Neuronal stem cell (in vitro differentiated cells): ENCODE data around the gene NAP1L5. TPM values are rescaled to one million over a fixed set of nuclear protein-coding genes. Genes with fewer than 3 reads are reported as not detected.

ENCODE experiments used
- DNase-seq: peaks from one replicate; pipeline ENCODE4 v3.0.0-alpha.2; 2013; ENCODE audit warnings: low spot score
- H2AFZ ChIP-seq: one replicate; pipeline ENCODE4 v1.6.1; 2013; ENCODE audit warnings: mild to moderate bottlenecking, low read length, inconsistent platforms
- H2AK5ac ChIP-seq: 2 replicates; pipeline ENCODE4 v1.6.1; 2013; ENCODE audit warnings: low read depth, mild to moderate bottlenecking, inconsistent platforms, low read length, moderate library complexity, mixed read lengths
- H2BK120ac ChIP-seq: 2 replicates; pipeline ENCODE4 v1.6.1; 2013; ENCODE audit warnings: low read depth, mild to moderate bottlenecking, inconsistent platforms, low read length, moderate library complexity, mixed read lengths
- H2BK12ac ChIP-seq: one replicate; pipeline ENCODE4 v1.6.1; 2013; ENCODE audit warnings: low read length, inconsistent platforms
- H2BK15ac ChIP-seq: 2 replicates; pipeline ENCODE4 v1.6.1; 2013; ENCODE audit warnings: mild to moderate bottlenecking, low read length, inconsistent platforms, mixed read lengths
- H2BK5ac ChIP-seq: one replicate; pipeline ENCODE4 v1.6.1; 2013; ENCODE audit warnings: inconsistent platforms, mild to moderate bottlenecking, low read length, moderate library complexity
- H3K14ac ChIP-seq: one replicate; pipeline ENCODE4 v1.6.1; 2013; ENCODE audit warnings: low read length, inconsistent platforms
- H3K18ac ChIP-seq: 2 replicates; pipeline ENCODE4 v1.6.1; 2013; ENCODE audit warnings: low read length, inconsistent platforms
- H3K23ac ChIP-seq: 2 replicates; pipeline ENCODE4 v1.6.1; 2013; ENCODE audit warnings: low read depth, mild to moderate bottlenecking, mixed read lengths, low read length, inconsistent platforms; ENCODE audit not compliant: poor library complexity
- H3K27ac ChIP-seq: replicated peaks from 3 replicates; pipeline ENCODE4 v1.5.1; 2013; ENCODE audit warnings: low read length, inconsistent platforms
- H3K27me3 ChIP-seq, 3 experiments: 2 replicates each; pipeline ENCODE4 v1.6.1; 2013; ENCODE audit warnings: low read length in 3 of 3, mild to moderate bottlenecking in 2 of 3, inconsistent platforms in 1 of 3, low read depth in 1 of 3, mixed read lengths in 1 of 3, moderate library complexity in 1 of 3; ENCODE audit not compliant: control insufficient read depth in 3 of 3, insufficient read depth in 3 of 3
- H3K36me3 ChIP-seq, 2 donors: replicated peaks in 1 of 2; 2 replicates each; pipeline ENCODE4 v1.6.1; 2013; ENCODE audit warnings: low read length in 2 of 2; ENCODE audit not compliant: control insufficient read depth in 2 of 2, insufficient read depth in 2 of 2
- H3K4ac ChIP-seq: 2 replicates; pipeline ENCODE4 v1.6.1; 2013; ENCODE audit warnings: inconsistent platforms, mild to moderate bottlenecking, low read length, moderate library complexity
- H3K4me1 ChIP-seq, 2 donors: 1 replicate in 1 of 2; 2 replicates in 1 of 2; pipeline ENCODE4 v1.6.1; 2013; ENCODE audit warnings: low read length in 2 of 2, low read depth in 1 of 2; ENCODE audit not compliant: control insufficient read depth in 2 of 2, insufficient read depth in 1 of 2
- H3K4me2 ChIP-seq: one replicate; pipeline ENCODE4 v1.6.1; 2013; ENCODE audit warnings: mild to moderate bottlenecking, low read length, inconsistent platforms; ENCODE audit not compliant: insufficient read depth, poor library complexity, severe bottlenecking
- H3K4me3 ChIP-seq, 2 donors: 2 replicates each; pipeline ENCODE4 v1.5.1; 2013; ENCODE audit warnings: low read length in 2 of 2, mild to moderate bottlenecking in 2 of 2, inconsistent platforms in 1 of 2, moderate library complexity in 1 of 2
- H3K79me1 ChIP-seq: one replicate; pipeline ENCODE4 v1.6.1; 2013; ENCODE audit warnings: low read depth, mild to moderate bottlenecking, inconsistent platforms, low read length, moderate library complexity
- H3K9ac ChIP-seq: one replicate; pipeline ENCODE4 v1.6.1; 2013; ENCODE audit warnings: mild to moderate bottlenecking, low read depth, low read length, inconsistent platforms; ENCODE audit not compliant: poor library complexity
- H3K9me3 ChIP-seq, 2 donors: replicated peaks in 1 of 2; 2 replicates each; pipeline versions ENCODE3 to v1.6.1; 2013; ENCODE audit warnings: low read length in 2 of 2, mild to moderate bottlenecking in 2 of 2, inconsistent platforms in 1 of 2, low read depth in 1 of 2, mixed read lengths in 1 of 2, moderate library complexity in 1 of 2; ENCODE audit not compliant: control insufficient read depth in 2 of 2, insufficient read depth in 1 of 2
- H4K8ac ChIP-seq: one replicate; pipeline ENCODE4 v1.6.1; 2013; ENCODE audit warnings: low read depth, mild to moderate bottlenecking, inconsistent platforms, low read length, moderate library complexity
- H4K91ac ChIP-seq: one replicate; pipeline ENCODE4 v1.6.1; 2013; ENCODE audit warnings: low read length, low read depth, mild to moderate bottlenecking, inconsistent platforms; ENCODE audit not compliant: poor library complexity
- WGBS, 2 donors: extraction: QIAGEN DNeasy Blood & Tissue Kit; methylation state at CpG; one replicate each; pipeline ENCODE4 v1.1.7; 2013; ENCODE audit warnings: missing lambda C conversion rate in 2 of 2, mixed read lengths in 1 of 2; ENCODE audit not compliant: insufficient read length in 2 of 2, insufficient replicate concordance in 1 of 2; ENCODE audit errors: extremely low coverage in 2 of 2; 5-methylcytosine and 5-hydroxymethylcytosine counted together
- polyA plus RNA-seq, 2 experiments: library from polyadenylated mRNA; stranded (reverse); fragments of 200-250 nt; gene quantifications; one replicate each; pipeline ENCODE4 v1.2.3, GENCODE V29; 2013

The NAP1L5 gene
- polyA plus RNA-seq (2013, experiment 1 of 2), result 7.0 TPM
- polyA plus RNA-seq (2013, experiment 2 of 2), result 7.0 TPM

GRCh38 chr4:88697588-88698329, at the start of gene NAP1L5:
TSS of gene NAP1L5 (minus strand) at chr4:88697829. CDS start at chr4:88697754, 75 bp downstream.
- Histone ChIP-seq H3K9ac (peak within 1 kb of the TSS; percentile 68), H3K4ac (no peak within 1 kb of the TSS), H3K4me2 (peak within 1 kb of the TSS; percentile 66), H3K14ac (no peak within 1 kb of the TSS), H3K27ac (no peak within 1 kb of the TSS), H3K18ac (peak within 1 kb of the TSS; percentile 67), H2BK120ac (no peak within 1 kb of the TSS), H2BK15ac (no peak within 1 kb of the TSS), H3K9me3 (no peaks in the 10 kb centered on the region), H2AFZ (peak within 1 kb of the TSS; percentile 91), H2BK5ac (no peak within 1 kb of the TSS), H3K4me1 (no peaks in the 10 kb centered on the region), H2AK5ac (no peak within 1 kb of the TSS), H4K91ac (no peak within 1 kb of the TSS), H3K36me3 (no peaks in the 10 kb centered on the region), H2BK12ac (no peak within 1 kb of the TSS), H4K8ac (no peak within 1 kb of the TSS), H3K27me3 (no peaks in the 10 kb centered on the region), H3K23ac (no peak within 1 kb of the TSS), H3K4me3 (peak within 1 kb of the TSS; percentile 48 to 86), H3K79me1 (no peaks in the 10 kb centered on the region)
- no peak for DNase-seq
- no CpG with 5 or more reads among the region's 40 CpGs for WGBS, 2 donors

GRCh38 chr4:88747351-88747750, 49.7 kb upstream of the NAP1L5 start:
- no peak overlapping the region for H3K18ac ChIP-seq
- DNase-seq, result no peak
- H2BK5ac ChIP-seq, result no peak overlapping the region
- H3K27me3 ChIP-seq, result no peaks in the 10 kb centered on the region
- H2AK5ac ChIP-seq, result no peak overlapping the region
- no peak overlapping the region for H4K8ac ChIP-seq
- H3K4me1 ChIP-seq, result no peaks in the 10 kb centered on the region
- H3K9ac ChIP-seq, result no peak overlapping the region
- H2BK12ac ChIP-seq, result no peak overlapping the region
- no peak overlapping the region for H3K4ac ChIP-seq
- H3K4me3 ChIP-seq, result no peak overlapping the region
- no peak overlapping the region for H4K91ac ChIP-seq
- H3K9me3 ChIP-seq, result no peaks in the 10 kb centered on the region
- H2BK15ac ChIP-seq, result no peak overlapping the region
- no peak overlapping the region for H3K27ac ChIP-seq
- no peak overlapping the region for H2AFZ ChIP-seq
- H3K79me1 ChIP-seq, result no peaks in the 10 kb centered on the region
- H2BK120ac ChIP-seq, result no peak overlapping the region
- peaks cover 24 to 50% of the 10 kb centered on the region in 2 donors for H3K36me3 ChIP-seq
- H3K23ac ChIP-seq, result no peak overlapping the region
- WGBS, 2 donors, result no CpG with 5 or more reads among the region's 7 CpGs
- H3K14ac ChIP-seq, result no peak overlapping the region
- no peak overlapping the region for H3K4me2 ChIP-seq

- H2AK5ac ChIP-seq, result no peak overlapping the region
- H3K23ac ChIP-seq, result no peak overlapping the region
- H2BK15ac ChIP-seq, result no peak overlapping the region
- no peak overlapping the region for H3K14ac ChIP-seq
- H2AFZ ChIP-seq, result no peak overlapping the region
- H2BK12ac ChIP-seq, result no peak overlapping the region
- H3K4me3 ChIP-seq, result no peak overlapping the region
- no peak for DNase-seq
- H3K4me1 ChIP-seq, result no peaks in the 10 kb centered on the region
- H2BK120ac ChIP-seq, result no peak overlapping the region
- H4K91ac ChIP-seq, result no peak overlapping the region
- no peak overlapping the region for H3K4ac ChIP-seq
- no peak overlapping the region for H4K8ac ChIP-seq
- H3K36me3 ChIP-seq, result peaks cover 24 to 50% of the 10 kb centered on the region in 2 donors
- H3K9me3 ChIP-seq, result no peaks in the 10 kb centered on the region
- no peak overlapping the region for H2BK5ac ChIP-seq
- H3K27ac ChIP-seq, result no peak overlapping the region
- no peak overlapping the region for H3K4me2 ChIP-seq
- H3K79me1 ChIP-seq, result no peaks in the 10 kb centered on the region
- no peak overlapping the region for H3K9ac ChIP-seq
- H3K18ac ChIP-seq, result no peak overlapping the region
- WGBS, 2 donors, result no CpG with 5 or more reads among the region's 5 CpGs
- H3K27me3 ChIP-seq, result no peaks in the 10 kb centered on the region
These were observed 48.6 kb upstream of the NAP1L5 start for GRCh38 chr4:88746206-88746605.

GRCh38 chr4:88745581-88746163, 48.0 kb upstream of the NAP1L5 start:
- Histone ChIP-seq H3K36me3 (peaks cover 24 to 50% of the 10 kb centered on the region in 2 donors), H3K4ac (no peak overlapping the region), H2BK15ac (no peak overlapping the region), H4K8ac (no peak overlapping the region), H3K14ac (no peak overlapping the region), H3K27me3 (no peaks in the 10 kb centered on the region), H2BK120ac (no peak overlapping the region), H3K4me3 (no peak overlapping the region), H3K18ac (no peak overlapping the region), H2BK5ac (no peak overlapping the region), H3K27ac (no peak overlapping the region), H4K91ac (no peak overlapping the region), H3K79me1 (no peaks in the 10 kb centered on the region), H2AFZ (no peak overlapping the region), H3K4me1 (no peaks in the 10 kb centered on the region), H2AK5ac (no peak overlapping the region), H2BK12ac (no peak overlapping the region), H3K9me3 (no peaks in the 10 kb centered on the region), H3K9ac (no peak overlapping the region), H3K4me2 (no peak overlapping the region), H3K23ac (no peak overlapping the region)
- no peak for DNase-seq
- no CpG with 5 or more reads among the region's 1 CpG for WGBS, 2 donors
